Naive B cell (primary cell): ENCODE measurements around the gene HDC. TPM values are rescaled to one million over a fixed set of nuclear protein-coding genes. Genes with fewer than 3 reads are reported as not detected.

Source experiments
- ATAC-seq, 2 donors: fragments of 150-1000 bp; cut with Tn5 transposase; 2 replicates each; pipeline ENCODE4 v1.10.0; 2021; ENCODE audit warnings: low read depth in 2 of 2, mild to moderate bottlenecking in 2 of 2, moderate library complexity in 2 of 2
- DNase-seq: peaks from one replicate; pipeline ENCODE4 v3.0.0; 2022
- H3K27ac Mint-ChIP-seq, 6 donors: one replicate each; pipeline ENCODE4 v1.8.0; 2020 to 2022; ENCODE audit warnings: mild to moderate bottlenecking in 6 of 6, mixed read lengths in 6 of 6, moderate library complexity in 5 of 6, inconsistent platforms in 2 of 6
- H3K27me3 Mint-ChIP-seq, 3 donors: one replicate each; pipeline ENCODE4 v1.8.0; 2021 to 2022; ENCODE audit warnings: mixed read lengths in 3 of 3, mild to moderate bottlenecking in 1 of 3
- H3K36me3 Mint-ChIP-seq, 2 donors: one replicate each; pipeline ENCODE4 v1.8.0; 2020 to 2022; ENCODE audit warnings: mixed read lengths in 2 of 2, inconsistent platforms in 1 of 2, mild to moderate bottlenecking in 1 of 2
- H3K4me1 Mint-ChIP-seq, 3 donors: one replicate each; pipeline ENCODE4 v1.8.0; 2020 to 2022; ENCODE audit warnings: mixed read lengths in 3 of 3, inconsistent platforms in 1 of 3, mild to moderate bottlenecking in 1 of 3, moderate library complexity in 1 of 3
- H3K4me3 Mint-ChIP-seq, 8 donors: one replicate each; pipeline ENCODE4 v1.8.0; 2020 to 2022; ENCODE audit warnings: mild to moderate bottlenecking in 8 of 8, mixed read lengths in 8 of 8, moderate library complexity in 8 of 8, inconsistent platforms in 2 of 8
- H3K9me3 Mint-ChIP-seq, 7 donors: one replicate each; pipeline ENCODE4 v1.8.0; 2020 to 2022; ENCODE audit warnings: mixed read lengths in 7 of 7, mild to moderate bottlenecking in 5 of 7, inconsistent platforms in 2 of 7, moderate library complexity in 1 of 7
- polyA plus RNA-seq, 6 donors: library from polyadenylated mRNA; unstranded; fragments of 300-500 nt; fragmentation: Illumina TruSeq; gene quantifications; one replicate each; pipeline ENCODE4 v1.2.3, GENCODE V29; 2021; ENCODE audit warnings: low read depth in 6 of 6

The HDC gene, protein sequence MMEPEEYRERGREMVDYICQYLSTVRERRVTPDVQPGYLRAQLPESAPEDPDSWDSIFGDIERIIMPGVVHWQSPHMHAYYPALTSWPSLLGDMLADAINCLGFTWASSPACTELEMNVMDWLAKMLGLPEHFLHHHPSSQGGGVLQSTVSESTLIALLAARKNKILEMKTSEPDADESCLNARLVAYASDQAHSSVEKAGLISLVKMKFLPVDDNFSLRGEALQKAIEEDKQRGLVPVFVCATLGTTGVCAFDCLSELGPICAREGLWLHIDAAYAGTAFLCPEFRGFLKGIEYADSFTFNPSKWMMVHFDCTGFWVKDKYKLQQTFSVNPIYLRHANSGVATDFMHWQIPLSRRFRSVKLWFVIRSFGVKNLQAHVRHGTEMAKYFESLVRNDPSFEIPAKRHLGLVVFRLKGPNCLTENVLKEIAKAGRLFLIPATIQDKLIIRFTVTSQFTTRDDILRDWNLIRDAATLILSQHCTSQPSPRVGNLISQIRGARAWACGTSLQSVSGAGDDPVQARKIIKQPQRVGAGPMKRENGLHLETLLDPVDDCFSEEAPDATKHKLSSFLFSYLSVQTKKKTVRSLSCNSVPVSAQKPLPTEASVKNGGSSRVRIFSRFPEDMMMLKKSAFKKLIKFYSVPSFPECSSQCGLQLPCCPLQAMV
- 1 to 10 TPM in 1 of 6 donors, under 1 TPM in 1, not detected in 4; 0.20 to 2.8 TPM for polyA plus RNA-seq

DNA sequence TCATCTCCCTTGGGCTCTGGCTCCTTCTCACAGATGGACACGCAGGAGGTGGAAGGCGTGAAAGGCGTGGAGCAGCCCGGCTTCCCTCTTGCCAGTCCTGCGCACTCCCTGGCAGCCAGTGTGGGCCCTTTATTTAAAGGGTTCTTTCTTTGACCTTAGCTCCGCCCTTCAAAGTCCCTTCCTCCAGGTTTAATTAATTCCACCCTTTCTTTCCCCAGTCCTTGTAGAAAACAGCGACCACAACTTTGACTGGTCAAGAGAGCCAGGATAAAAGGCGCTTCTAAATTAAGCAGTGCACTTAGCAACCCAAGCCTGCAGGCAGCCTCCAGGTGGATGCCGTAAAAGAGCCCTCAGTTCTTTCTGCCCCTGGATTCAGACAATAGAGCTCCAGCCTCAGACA lies at the start of gene HDC:
HDC (minus strand) TSS at position 107 of the 400 bp plus-strand sequence; CDS start at position 4, 103 bp downstream.
- H3K4me3 Mint-ChIP-seq = no peak within 1 kb of the TSS
- H3K9me3 Mint-ChIP-seq = peaks cover 0 to 9% (median 2%) of the 10 kb centered on the region in 7 donors
- DNase-seq (no peak), ATAC-seq (no peak)
- H3K4me1 Mint-ChIP-seq = peaks cover 5 to 8% (median 8%) of the 10 kb centered on the region in 3 donors
- peak within 1 kb of the TSS in 2 of 6 donors; percentile 71 to 81 for H3K27ac Mint-ChIP-seq
- peaks cover 0 to 8% of the 10 kb centered on the region in 2 donors for H3K36me3 Mint-ChIP-seq
- peaks cover 0 to 8% (median 5%) of the 10 kb centered on the region in 3 donors for H3K27me3 Mint-ChIP-seq

DNA sequence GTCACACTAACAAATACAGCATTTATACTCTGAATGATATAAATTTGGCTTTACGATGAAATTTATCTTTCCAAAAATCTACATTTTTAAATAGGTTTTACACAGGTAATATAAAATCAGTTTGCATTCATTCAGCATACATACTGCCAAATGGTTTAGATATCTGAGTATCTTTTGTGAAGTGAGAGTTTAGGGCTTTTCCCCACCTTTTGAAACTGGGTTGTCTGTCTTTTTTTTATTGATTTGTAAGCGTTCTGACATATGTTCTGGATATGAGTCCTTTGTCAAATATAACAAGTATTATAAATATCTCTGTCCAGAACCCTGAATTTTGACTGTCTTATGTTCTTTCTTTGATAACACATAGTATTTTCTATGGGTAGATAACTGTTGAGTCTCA lies 47.1 kb upstream of the HDC start:
- Mint-ChIP-seq H3K9me3 (peaks cover 0 to 11% (median 8%) of the 10 kb centered on the region in 7 donors), H3K4me1 (peaks cover 0 to 8% (median 0%) of the 10 kb centered on the region in 3 donors)

DNA sequence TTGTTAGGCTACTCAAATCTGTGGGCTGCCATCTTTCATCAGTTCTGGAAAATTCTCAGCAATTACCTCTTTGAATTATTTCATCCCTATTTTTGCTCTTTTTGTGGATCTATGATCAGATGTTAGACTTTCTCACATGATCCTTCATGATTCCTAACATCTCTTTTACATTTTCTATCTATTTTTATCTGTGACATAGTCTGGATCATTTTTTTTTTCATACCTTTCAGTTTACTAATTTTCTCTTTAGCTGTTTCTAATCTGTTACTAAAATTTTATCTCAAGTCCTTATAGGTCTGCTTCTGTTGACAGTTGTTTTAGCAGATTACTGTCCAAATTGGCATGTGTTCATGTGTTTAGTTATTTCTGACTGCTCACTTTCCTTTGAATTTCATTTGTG lies 42.3 kb upstream of the HDC start:
- Mint-ChIP-seq H3K9me3 (peaks cover 0 to 16% (median 13%) of the 10 kb centered on the region in 7 donors), H3K27me3 (no peaks in the 10 kb centered on the region), H3K36me3 (peaks cover 24 to 28% of the 10 kb centered on the region in 2 donors), H3K27ac (peak overlapping the region in 2 of 6 donors; percentile 24 to 47), H3K4me1 (peaks cover 0 to 17% (median 5%) of the 10 kb centered on the region in 3 donors), H3K4me3 (no peak overlapping the region)
- ATAC-seq (no peak), DNase-seq (no peak)

More for the DNA sequence above, 47.1 kb upstream of the HDC start:
- Mint-ChIP-seq H3K36me3 (peaks cover 12 to 14% of the 10 kb centered on the region in 2 donors), H3K27ac (no peak overlapping the region), H3K4me3 (no peak overlapping the region), H3K27me3 (no peaks in the 10 kb centered on the region)
- no peak for ATAC-seq
- DNase-seq = no peak

DNA sequence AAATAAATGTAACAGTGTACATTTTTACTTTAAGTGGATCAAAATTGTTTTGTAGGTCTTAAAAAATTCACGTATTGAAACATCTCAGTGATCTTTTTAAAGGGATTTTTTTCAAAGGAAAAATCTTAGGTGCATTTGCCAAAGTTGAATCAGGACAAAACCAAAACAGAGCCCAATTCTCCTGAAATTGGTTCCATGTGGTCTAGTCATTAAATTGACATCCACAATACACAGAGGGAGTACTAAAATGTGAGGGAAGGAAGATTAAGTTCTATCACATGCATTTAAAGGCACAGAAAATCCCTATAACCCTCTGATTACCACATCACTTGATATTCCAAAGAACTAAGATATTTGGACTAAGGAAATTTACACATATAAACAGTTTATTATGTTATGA lies 39.3 kb upstream of the HDC start:
- ATAC-seq (no peak), DNase-seq (no peak)
- H3K9me3 Mint-ChIP-seq = peaks cover 0 to 16% (median 13%) of the 10 kb centered on the region in 7 donors
- peaks cover 24 to 31% of the 10 kb centered on the region in 2 donors for H3K36me3 Mint-ChIP-seq
- H3K4me3 Mint-ChIP-seq = no peak overlapping the region
- H3K27ac Mint-ChIP-seq = peak overlapping the region in 4 of 6 donors; percentile 12 to 58 (median 26)
- peaks cover 4 to 23% (median 5%) of the 10 kb centered on the region in 3 donors for H3K4me1 Mint-ChIP-seq
- H3K27me3 Mint-ChIP-seq = no peaks in the 10 kb centered on the region

DNA sequence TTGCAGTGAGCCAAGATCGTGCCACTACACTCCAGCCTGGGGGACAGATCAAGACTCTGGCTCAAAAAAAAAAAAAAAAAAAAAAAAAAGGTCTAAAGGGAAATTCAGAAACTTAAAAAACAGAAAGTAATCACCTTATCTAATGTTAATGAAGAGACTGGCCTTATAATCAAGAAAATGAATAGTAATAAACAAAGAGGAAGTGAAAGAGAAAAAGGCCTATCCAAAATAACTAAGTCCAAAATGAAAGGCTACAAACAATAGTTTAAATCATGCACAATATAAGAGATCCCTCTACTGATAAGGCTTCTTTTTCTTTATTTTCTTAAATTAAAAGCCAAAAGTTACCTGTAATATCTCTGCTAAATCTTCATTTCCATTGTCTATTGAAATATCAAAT lies 37.1 kb upstream of the HDC start:
- H3K27ac Mint-ChIP-seq = peak overlapping the region in 4 of 6 donors; percentile 9 to 73 (median 50)
- peaks cover 0 to 6% (median 4%) of the 10 kb centered on the region in 7 donors for H3K9me3 Mint-ChIP-seq
- peaks cover 11 to 16% of the 10 kb centered on the region in 2 donors for H3K36me3 Mint-ChIP-seq
- peaks cover 4 to 23% (median 5%) of the 10 kb centered on the region in 3 donors for H3K4me1 Mint-ChIP-seq
- no peaks in the 10 kb centered on the region for H3K27me3 Mint-ChIP-seq
- DNase-seq = no peak
- peak overlapping the region in 3 of 8 donors; percentile 22 to 56 (median 47) for H3K4me3 Mint-ChIP-seq
- peak; percentile 58 to 59 for ATAC-seq

DNA sequence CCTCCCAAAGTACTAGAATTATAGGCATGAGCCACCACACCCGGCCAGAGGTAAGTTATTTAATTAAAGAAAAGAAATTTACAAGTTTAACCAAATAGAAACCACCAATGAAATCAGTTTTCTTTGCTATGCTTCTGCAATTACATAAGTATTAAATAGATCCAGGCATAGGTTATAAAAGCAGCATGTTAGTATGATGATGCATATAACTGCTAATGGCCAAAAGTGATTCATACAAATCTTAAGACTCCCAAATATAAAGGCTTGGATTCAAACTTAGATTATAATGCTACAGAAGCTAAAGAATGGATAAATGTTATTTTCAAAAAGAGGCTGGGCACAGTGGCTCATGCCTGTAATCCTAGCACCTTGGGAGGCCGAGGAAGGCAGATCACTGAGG lies 32.8 kb upstream of the HDC start:
- H3K27me3 Mint-ChIP-seq = no peaks in the 10 kb centered on the region
- no peak overlapping the region for H3K4me3 Mint-ChIP-seq
- no peak for DNase-seq
- peaks cover 0 to 11% of the 10 kb centered on the region in 2 donors for H3K36me3 Mint-ChIP-seq
- no peak for ATAC-seq
- H3K9me3 Mint-ChIP-seq = no peaks in the 10 kb centered on the region
- H3K4me1 Mint-ChIP-seq = peaks cover 5 to 12% (median 8%) of the 10 kb centered on the region in 3 donors
- peak overlapping the region in 1 of 6 donors; percentile 81 for H3K27ac Mint-ChIP-seq

DNA sequence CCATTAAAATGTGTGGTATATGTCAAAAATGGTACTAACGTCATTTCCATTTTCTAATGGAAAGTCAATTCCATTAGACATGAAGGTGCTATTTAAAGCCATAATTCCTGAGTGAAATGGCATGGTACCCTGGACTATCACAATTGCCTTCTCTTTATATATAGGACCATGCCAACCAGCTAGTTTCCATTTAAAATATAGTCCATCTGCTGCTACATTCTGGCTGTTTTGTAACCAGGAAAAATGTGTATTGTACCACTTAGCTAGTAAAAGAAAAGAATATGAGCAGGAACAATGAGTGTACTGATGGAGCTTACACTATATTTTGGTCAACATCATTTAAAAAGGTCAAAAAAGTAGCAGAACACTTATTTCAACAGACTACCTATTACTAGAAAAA lies 30.4 kb upstream of the HDC start:
- no peak for DNase-seq
- no peak overlapping the region for H3K4me3 Mint-ChIP-seq

DNA sequence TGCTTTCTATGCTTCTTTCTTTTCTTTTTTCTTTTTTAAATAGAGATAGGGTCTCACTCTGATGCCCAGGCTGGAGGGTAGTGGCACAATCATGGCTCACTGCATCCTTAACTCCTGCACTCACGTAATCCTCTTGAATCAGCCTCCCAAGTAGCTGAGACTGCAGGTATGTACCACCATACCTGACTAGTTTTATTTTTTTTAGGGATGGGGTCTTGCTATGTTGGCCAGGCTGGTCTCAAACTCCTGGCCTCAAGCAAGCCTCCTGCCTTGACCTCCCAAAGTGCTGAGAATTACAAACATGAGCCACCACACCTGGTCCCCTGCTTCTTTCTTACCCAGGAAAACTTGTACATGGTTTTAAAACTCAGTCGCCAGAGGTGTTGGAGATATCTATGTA lies 24.2 kb upstream of the HDC start:
- Mint-ChIP-seq H3K4me3 (no peak overlapping the region), H3K36me3 (peaks cover 8 to 11% of the 10 kb centered on the region in 2 donors), H3K4me1 (no peaks in the 10 kb centered on the region), H3K27me3 (no peaks in the 10 kb centered on the region), H3K27ac (no peak overlapping the region), H3K9me3 (no peaks in the 10 kb centered on the region)
- no peak for ATAC-seq
- DNase-seq = no peak

More for the DNA sequence above, 30.4 kb upstream of the HDC start:
- Mint-ChIP-seq H3K27me3 (no peaks in the 10 kb centered on the region), H3K27ac (peak overlapping the region in 2 of 6 donors; percentile 42 to 47), H3K9me3 (no peaks in the 10 kb centered on the region), H3K4me1 (peaks cover 0 to 4% (median 0%) of the 10 kb centered on the region in 3 donors), H3K36me3 (peaks cover 0 to 6% of the 10 kb centered on the region in 2 donors)
- ATAC-seq = no peak

DNA sequence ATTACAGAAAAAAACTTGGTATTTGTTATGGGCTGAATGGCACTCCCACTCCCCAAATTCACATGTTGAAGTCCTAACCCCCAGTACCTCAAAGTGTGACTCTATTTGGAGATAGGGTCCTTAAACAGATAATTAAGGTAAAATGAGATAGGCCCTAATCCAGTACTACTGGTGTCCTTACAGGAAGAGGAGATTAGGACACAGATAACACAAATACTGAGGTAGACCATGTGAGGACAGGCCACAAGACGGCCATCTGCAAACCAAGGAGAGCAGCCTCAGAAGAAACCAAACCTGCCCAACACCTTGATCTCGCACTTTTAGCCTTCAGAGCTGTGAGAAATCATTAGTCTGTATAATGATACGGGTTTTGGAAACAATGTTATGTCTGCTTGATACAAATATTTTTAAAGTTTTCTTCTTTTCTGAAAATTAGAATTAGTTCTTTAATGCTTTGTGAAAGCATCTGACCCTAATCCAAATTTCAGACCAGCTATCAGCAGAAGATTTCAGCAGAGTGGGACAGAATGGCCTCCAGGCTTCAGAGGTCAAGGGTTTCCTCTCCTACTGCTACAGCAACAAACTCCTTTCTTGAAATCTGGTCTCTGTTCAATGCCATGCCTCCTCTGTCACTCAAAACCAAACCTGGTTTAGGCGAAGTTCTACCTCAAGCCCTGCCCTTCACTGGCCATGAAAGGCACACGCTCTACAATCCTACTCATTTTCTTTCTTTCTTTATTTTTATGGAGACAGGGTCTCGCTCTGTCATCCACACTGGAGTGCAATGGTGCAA lies 22.0 kb upstream of the HDC start:
- Mint-ChIP-seq H3K27ac (peak overlapping the region in 1 of 6 donors; percentile 40), H3K36me3 (peaks cover 8 to 11% of the 10 kb centered on the region in 2 donors), H3K4me3 (no peak overlapping the region), H3K9me3 (no peaks in the 10 kb centered on the region), H3K4me1 (no peaks in the 10 kb centered on the region), H3K27me3 (no peaks in the 10 kb centered on the region)
- no peak for DNase-seq
- no peak for ATAC-seq

DNA sequence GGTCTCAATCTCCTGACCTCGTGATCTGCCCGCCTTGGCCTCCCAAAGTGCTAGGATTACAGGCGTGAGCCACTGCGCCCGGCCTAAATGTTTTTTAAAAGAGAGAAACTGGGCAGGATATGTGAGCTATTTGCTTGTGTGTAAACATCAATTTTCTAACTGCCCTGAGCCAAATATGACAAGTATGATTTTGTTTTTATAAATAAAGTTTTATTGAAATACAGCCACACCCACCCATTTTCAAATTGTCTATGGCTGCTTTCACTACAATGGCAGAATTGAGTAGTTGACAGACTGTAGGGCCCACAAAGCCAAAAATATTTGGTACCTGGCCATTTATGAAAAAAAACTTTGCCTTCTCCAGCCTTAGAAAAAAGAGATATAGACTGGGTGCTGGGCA lies 15.9 kb upstream of the HDC start:
- Mint-ChIP-seq H3K27ac (no peak overlapping the region), H3K9me3 (no peaks in the 10 kb centered on the region)
- no peak for ATAC-seq

DNA sequence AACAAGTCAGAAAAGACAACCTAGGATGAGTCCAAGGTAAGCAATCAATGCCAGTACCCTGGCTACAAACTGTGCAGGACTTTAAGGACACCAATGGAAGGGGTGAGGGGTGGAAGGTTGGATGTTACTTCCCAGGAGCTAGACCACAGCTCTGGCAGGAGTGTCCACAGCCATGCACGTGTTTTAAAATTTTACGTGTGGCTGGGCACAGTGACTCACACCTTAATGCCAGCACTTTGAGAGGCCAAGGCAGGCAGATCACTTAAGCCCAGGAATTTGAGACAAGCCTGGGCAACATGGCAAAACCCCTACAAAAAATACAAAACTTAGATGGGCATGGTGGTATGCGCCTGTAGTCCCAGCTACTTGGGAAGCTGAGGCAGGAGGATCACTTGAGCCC lies 14.7 kb upstream of the HDC start:
- no peaks in the 10 kb centered on the region for H3K27me3 Mint-ChIP-seq
- no peak overlapping the region for H3K4me3 Mint-ChIP-seq
- peak overlapping the region in 1 of 6 donors; percentile 89 for H3K27ac Mint-ChIP-seq
- DNase-seq = no peak
- peaks cover 0 to 10% of the 10 kb centered on the region in 2 donors for H3K36me3 Mint-ChIP-seq
- ATAC-seq = no peak
- no peaks in the 10 kb centered on the region for H3K4me1 Mint-ChIP-seq
- no peaks in the 10 kb centered on the region for H3K9me3 Mint-ChIP-seq

More for the DNA sequence above, 15.9 kb upstream of the HDC start:
- Mint-ChIP-seq H3K4me1 (no peaks in the 10 kb centered on the region), H3K36me3 (peaks cover 0 to 10% of the 10 kb centered on the region in 2 donors), H3K27me3 (no peaks in the 10 kb centered on the region), H3K4me3 (no peak overlapping the region)
- no peak for DNase-seq

DNA sequence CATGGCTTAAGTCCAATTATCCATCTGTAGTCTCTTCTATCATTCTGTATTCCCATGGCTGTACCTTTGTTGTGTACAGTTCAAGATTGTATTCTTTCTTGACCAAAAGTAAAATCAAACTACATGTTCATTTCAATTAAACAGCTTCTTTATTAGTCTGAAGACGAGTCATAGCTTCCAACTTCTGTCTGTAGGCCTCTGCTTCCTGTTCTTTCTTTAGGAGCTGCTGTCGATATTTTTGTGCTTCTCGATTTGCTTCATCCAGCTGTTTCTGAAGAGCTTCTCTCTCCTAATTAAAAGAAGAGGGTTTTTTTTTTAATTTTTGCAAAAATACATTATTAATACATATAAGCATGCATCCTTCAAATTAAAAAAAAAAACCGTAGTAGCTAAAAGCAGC lies 13.0 kb upstream of the HDC start:
- Mint-ChIP-seq H3K4me1 (no peaks in the 10 kb centered on the region), H3K4me3 (no peak overlapping the region), H3K27me3 (no peaks in the 10 kb centered on the region), H3K36me3 (peaks cover 0 to 10% of the 10 kb centered on the region in 2 donors), H3K27ac (no peak overlapping the region), H3K9me3 (no peaks in the 10 kb centered on the region)
- DNase-seq = no peak
- ATAC-seq = no peak

DNA sequence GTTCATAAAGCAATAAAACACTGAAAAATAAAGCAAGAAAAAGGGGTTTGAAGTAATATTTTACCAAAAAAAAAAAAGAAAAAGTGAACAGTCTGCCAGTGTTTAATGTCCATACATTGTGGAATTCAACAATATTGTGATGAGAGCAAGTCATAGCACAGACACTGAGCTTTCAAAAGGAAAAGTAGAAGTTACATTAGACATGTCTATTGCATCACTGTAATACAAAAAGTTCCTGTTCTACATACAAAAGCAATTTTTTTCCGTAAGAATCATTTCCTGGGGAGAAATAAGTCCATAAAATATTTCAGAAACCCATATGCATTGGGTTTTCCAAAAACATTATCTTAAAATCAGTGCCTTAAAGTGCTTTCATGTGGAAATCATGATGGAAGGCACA lies 11.8 kb upstream of the HDC start:
- no peaks in the 10 kb centered on the region for H3K9me3 Mint-ChIP-seq
- peaks cover 0 to 10% of the 10 kb centered on the region in 2 donors for H3K36me3 Mint-ChIP-seq
- no peak overlapping the region for H3K4me3 Mint-ChIP-seq
- H3K4me1 Mint-ChIP-seq = no peaks in the 10 kb centered on the region
- no peaks in the 10 kb centered on the region for H3K27me3 Mint-ChIP-seq
- ATAC-seq = no peak
- peak overlapping the region in 2 of 6 donors; percentile 39 to 86 for H3K27ac Mint-ChIP-seq
- no peak for DNase-seq
